ENCODE results near the gene TEX264. TPM values are rescaled to one million over a fixed set of nuclear protein-coding genes. Genes with fewer than 3 reads are reported as not detected.
A peak's percentile ranks its signal among the peaks of the same experiment; 100 is the strongest.

The TEX264 gene
- total RNA-seq, 1 donor from 2014 or later = 71.1 TPM

DNA sequence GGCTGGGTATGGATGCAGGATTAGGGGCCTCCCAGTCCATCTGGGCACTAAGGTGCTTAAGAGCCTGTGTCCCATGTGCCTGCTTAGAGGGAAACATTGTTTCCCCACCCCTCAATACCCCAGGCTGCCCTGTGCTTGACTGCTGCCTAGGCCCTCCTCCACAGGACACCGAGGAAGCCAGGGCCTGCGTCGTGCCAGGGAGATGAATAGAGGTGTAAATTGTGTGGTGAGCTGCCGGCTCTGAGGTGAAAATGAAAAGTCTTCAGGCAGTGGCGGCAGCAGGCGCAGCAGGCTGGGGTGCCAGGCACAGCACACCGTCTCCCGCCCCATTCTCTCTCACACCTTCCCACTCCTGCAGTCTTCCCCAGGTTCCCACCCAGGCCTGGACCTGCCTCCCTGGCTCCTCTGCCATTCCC is 21.9 kb downstream of the TEX264 start:
- DNase-seq (ENCODE audit: low read depth) = no peak

DNA sequence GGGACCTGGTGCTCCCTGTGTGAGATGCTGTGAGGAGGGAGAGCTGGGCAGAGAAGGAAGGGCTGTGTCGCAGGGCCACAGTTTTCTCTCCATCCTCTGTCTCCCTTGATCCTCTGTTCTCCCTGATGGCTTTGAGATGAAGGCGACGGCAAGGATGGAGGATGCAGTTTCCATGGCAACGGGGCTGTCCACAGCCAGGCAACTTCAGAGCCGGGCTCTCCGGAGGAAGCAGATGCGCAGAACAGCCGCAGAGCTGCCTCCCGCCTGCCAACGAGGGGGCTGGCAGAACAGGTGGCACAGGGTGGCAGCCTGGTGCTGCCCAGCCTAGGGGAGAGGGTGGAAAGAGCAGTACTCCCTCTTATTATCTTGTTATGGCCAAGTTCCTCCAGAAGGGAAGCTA is 25.9 kb downstream of the TEX264 start:
- DNase-seq (ENCODE audit: low read depth) = no peak

DNA sequence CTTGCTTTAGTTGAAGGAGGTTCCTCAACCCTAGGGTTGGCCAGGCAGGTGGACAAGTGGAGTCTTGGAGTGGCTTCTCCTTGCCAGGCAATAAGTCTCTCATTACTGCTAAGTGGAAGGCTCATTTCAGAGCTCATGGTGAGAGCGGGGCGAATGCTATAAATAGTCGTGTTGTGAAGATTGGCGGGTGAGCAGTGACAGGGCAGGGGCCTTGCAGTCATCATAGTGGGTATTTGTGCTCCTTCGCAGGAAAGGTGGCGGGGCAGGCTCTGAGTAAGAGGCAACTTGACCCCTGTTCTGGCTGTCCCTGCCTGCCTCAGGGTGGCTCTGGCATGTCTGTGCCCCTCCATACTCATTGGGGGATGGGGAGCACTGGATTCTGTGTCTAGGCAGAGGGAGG is 27.2 kb downstream of the TEX264 start:
- no peak for DNase-seq (ENCODE audit: low read depth)

DNA sequence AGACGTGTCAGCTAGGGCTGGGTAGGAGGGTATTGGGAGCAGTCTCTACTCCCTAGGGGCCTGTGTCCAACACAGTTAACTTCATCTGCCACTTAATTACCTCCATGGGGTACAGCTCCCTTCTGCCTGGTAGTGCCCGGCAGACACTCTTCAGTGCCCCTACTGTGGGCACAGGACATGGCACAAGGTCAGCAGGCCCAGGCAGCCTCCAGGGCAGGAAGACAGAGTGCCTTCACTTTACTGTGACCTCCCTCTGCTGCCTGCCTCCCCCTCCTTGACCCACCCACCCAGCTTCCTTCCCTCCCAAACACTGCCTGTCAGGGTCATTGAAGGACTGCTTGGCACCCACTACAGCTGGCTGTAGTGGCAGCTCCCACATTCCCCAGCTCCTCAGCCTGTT is 29.4 kb downstream of the TEX264 start:
- DNase-seq (ENCODE audit: low read depth) = no peak

DNA sequence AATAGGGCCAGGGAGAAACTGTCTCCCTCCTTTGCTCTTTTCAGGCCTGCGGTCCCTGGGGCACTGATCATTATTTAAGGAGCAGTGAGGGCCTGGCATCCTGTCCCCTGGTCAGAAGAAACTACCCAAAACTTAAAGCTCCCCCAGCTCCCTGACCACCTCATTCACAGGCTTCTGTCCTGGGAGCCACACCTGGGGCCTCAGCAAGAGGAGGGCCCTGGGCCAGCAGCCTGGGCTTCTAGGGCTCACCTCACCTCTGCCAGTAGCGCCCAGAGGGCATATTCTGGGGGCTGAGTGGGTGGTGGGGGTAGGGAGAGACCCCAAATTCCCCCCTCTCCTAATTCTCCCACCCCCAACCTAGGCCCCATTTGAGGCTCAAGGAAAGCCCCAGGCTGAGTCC is 31.1 kb downstream of the TEX264 start:
- no peak for DNase-seq (ENCODE audit: low read depth)

DNA sequence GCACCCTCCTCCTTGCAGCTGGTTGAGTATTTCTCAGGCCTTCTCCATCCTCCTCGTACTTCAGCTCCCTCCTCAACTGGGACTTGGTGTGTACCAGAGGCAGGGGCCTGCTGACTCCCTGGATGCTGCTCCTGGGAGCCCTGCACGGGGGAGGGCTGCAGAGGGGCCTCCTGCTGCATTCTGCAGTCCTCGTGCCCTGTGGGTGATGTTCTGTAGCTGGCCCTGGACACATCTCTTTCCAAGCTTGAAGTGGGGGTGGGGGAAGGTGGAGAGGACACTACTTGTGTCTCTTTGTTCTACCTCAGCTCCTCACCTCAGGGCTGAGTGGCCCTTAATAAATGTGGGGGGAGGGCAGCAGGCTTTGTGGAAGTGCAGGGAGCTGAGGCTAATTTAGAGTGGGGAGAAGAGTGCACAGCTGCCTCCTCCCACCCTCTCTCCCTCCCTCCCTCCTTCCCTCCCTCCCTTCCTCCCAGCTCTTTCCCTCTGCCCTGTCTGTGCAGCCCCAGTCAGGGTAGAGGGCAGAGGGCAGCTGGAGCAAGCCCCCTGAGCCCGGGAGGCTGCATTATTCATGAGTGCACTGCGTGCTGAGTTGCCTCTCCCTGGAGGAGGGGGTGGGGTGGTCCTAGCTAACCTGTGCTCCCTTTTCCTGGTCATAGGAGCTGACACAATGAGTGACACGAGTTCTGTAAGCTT is 32.2 kb downstream of the TEX264 start:
- DNase-seq (ENCODE audit: low read depth) = no peak

DNA sequence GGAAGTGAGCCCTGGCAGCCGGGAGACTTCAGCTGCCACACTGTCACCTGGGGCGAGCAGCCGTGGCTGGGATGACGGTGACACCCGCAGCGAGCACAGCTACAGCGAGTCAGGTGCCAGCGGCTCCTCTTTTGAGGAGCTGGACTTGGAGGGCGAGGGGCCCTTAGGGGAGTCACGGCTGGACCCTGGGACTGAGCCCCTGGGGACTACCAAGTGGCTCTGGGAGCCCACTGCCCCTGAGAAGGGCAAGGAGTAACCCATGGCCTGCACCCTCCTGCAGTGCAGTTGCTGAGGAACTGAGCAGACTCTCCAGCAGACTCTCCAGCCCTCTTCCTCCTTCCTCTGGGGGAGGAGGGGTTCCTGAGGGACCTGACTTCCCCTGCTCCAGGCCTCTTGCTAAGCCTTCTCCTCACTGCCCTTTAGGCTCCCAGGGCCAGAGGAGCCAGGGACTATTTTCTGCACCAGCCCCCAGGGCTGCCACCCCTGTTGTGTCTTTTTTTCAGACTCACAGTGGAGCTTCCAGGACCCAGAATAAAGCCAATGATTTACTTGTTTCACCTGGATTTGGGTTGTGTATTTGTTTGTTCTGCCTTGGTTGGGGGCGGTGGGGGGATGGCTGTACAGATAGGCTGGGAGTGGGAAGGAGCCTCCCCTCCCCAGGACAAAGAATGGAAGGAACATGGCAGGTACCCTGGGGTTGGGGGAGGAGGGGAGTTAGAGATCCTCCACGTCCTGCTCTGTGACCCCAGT is 32.9 kb downstream of the TEX264 start:
- DNase-seq (ENCODE audit: low read depth) = no peak

DNA sequence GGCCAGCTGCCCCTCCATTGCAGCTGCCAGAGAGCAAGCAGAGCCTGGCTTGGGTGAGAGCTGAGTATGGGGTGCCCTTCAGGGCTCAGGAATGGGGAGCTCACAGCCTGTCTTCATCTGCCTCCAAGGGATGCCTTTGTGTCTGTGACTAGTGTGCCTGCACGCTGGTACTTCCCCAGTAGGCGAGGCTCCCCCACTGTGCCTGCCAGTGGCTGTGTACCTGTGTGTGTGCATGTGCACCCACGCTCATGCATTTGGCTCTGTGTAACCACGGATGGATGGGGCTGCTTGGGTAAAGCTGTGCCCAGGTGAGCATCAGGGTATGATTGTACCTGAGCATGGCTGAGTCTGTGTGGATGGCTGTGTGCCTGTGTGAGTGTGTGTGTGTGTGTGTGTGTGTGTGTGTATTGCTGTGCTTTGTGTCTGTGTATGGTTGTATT is 33.5 kb downstream of the TEX264 start:
- no peak for DNase-seq (ENCODE audit: low read depth)

DNA sequence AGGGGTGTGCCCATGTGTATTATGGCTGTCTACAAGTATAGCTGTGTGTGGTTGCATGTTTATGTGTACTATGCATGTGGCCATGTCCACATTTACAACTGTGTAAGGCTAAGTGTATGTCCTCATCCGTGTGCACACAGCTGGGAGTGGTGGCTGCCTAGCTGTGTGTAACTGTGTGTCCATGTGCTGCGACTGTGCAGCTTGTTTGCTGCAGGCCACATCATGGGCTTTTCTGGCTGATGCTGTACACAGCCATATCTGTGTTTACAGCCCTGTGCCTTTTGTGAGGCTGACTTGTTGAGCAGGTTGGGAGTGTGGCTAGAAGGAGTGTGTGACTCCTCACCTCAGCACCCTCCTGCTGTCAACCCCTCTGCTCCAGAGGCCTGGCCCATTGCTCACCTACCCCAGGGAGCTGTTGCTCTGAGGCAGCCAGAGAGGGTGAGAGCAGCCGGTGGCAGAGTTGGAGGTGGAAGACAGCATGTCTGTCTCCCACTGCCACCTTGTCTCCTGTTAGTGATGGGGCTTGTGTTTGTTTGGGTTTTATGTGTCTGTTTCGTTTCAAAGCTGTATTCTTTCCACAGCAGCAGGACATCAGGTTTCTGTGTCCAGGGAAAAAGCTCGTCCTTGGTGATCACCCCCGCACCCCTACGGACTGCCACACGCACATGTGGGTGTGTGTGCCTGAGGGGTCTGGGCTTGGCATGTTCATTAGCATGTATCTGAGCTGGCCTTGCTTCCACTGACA is 34.4 kb downstream of the TEX264 start:
- no peak for DNase-seq (ENCODE audit: low read depth)

DNA sequence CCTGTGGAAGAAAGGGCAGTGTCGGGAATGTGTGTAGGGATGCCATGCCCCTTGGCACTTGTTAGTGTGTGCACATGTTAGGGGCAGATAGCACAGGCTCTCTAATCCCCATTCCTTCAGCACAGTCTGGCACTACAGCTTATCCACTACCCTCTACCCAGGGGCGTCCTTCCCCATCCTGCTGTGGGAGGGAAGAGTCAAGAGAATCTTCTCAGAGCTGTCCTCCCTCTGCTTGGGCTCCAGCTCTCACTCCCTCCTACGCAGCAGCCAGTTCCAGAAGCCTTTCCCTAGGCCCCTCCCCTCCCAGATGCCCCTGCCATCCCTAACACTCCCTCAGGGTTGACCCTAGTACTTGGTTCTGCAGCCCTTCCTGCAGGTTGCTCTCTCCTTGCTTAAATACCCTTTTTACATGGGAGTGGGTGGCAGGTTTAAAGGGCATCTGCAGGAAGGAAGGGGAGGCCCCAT is 35.0 kb downstream of the TEX264 start:
- DNase-seq (ENCODE audit: low read depth) = no peak

DNA sequence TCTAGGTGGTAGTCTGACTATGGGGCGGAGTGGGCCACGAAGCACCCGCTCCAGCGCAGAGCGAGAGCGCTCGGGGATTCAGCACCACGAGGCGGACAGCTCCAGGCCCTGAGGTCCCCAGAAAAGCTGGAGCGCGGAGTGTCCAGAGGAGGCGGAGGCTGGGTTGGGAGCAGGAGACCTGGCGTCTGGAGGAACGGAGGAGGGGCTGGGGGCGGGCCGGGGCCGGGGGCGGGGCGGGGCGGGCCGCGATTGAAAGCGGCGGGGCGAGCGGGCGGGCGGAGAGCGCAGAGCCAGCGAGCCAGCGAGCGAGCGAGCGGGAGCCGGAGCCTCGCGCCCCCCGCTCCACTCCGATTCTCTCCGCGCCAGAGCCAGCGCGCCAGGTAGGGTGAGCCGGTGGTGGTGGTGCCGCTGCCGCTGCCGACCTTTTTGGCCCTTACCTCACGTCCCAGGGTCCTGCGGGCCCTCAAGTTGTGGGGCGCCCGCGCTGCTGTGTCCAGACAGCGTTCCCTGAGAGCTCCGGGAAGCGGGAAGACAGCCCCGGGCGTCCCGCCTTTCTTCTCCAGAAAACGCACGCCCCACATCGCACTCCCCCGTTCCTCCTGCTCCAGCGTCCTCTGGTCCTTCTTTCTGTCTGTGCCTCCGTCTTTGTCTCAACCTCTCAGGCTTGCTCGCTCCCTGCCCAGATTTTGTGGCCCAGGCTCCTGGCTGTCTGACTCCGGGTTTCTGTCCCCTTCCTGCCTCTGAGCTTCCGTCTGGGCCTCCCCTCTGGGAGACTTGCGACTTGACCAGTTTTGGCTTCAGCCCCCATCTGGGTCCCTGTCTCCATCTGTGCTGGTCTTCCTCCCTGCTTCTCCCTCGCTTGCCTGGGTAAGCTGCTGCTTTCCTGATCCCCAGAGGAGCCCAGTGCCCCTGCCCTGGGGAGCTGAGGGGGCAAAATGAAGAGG is 36.0 kb downstream of the TEX264 start, which contains the start of gene GRM2:
Gene GRM2, plus strand, starts transcription at position 281 of the 944 bp plus-strand sequence. CDS start 1,916 bp downstream, outside the sequence.
- DNase-seq (ENCODE audit: low read depth) = peak; percentile 60

DNA sequence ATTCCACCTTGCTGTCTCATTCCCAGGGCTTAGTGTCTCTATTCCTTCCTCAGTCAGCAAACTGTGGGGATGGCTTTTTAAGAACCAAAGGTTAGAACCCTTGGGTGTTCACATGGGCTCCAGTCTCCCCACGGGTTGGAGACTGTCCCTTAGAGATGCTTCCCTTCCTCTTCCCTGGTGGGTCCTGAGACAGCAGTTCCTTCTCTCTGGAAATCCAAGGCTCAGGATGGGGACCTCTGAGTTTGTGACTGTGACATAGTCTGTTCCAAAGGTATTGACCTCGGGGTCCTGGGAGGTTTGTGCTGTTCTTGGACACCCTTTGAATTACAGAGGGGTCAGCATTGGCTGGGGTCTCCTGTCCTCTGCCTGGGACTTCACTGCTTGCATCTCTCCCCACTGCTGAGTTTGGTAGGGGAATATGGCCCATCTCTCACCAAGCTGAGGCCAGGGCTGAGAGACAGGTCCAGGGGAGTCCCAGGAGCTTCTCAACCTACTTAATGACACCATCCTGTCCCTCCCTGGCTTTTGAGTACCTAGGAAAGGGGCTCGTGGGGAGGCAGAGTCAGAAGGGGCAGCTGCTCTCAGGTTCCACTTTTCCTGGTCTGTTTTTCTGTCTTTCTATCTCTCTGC is 37.3 kb downstream of the TEX264 start:
- no peak for DNase-seq (ENCODE audit: low read depth)

DNA sequence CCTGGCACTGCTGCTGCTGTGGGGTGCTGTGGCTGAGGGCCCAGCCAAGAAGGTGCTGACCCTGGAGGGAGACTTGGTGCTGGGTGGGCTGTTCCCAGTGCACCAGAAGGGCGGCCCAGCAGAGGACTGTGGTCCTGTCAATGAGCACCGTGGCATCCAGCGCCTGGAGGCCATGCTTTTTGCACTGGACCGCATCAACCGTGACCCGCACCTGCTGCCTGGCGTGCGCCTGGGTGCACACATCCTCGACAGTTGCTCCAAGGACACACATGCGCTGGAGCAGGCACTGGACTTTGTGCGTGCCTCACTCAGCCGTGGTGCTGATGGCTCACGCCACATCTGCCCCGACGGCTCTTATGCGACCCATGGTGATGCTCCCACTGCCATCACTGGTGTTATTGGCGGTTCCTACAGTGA is 38.0 kb downstream of the TEX264 start:
- DNase-seq (ENCODE audit: low read depth) = no peak

DNA sequence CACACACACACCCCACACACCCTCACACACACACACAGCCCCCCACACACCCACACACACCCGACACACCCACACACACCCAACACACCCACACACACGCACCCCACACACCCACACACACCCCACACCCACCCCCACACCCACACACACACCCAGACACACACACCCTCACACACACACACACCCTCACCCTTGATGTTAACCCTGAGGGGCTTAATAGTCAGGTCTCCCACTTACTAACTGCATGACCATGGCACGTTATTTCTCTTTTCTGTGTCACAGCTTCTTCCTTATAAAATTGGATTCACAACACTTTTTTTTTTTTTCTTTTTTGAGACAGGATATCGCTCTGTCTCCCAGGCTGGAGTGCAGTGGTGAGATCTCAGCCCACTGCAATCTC is 38.6 kb downstream of the TEX264 start:
- DNase-seq (ENCODE audit: low read depth) = no peak

DNA sequence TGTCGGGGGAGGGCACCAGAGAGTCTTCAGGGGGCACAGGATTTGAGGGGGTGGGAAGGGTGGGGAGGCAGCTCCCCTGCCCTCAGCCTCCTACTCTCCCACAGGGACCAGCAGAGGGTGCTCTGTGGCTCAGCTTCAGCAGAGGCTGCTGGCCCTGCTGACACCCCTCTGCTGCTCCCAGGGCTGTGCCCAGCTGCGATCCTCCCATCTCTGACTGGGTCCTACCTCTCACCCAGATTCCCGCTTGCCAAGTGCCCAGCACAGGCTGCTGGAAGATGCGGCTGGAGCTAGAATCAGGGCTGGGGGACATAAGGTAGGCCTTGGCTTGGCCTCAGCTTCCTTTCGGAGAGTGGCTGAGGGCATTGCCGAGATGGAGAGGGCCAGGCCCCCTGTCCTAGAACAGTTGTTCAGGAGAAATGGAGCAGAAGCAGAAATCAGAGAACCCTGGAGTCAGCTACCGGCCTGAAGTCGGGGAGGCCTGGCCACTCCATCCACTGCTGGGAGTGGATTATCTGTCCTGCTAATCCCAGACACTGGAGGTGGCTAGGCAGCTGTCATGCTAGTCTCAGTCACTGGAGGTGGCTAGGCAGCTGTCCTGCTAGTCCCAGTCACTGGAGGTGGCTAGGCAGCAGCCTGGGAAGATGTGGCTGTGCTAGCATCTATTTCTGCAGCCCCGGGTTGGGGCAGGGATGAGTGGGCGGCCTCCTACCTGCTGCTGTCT is 39.7 kb downstream of the TEX264 start:
- no peak for DNase-seq (ENCODE audit: low read depth)

DNA sequence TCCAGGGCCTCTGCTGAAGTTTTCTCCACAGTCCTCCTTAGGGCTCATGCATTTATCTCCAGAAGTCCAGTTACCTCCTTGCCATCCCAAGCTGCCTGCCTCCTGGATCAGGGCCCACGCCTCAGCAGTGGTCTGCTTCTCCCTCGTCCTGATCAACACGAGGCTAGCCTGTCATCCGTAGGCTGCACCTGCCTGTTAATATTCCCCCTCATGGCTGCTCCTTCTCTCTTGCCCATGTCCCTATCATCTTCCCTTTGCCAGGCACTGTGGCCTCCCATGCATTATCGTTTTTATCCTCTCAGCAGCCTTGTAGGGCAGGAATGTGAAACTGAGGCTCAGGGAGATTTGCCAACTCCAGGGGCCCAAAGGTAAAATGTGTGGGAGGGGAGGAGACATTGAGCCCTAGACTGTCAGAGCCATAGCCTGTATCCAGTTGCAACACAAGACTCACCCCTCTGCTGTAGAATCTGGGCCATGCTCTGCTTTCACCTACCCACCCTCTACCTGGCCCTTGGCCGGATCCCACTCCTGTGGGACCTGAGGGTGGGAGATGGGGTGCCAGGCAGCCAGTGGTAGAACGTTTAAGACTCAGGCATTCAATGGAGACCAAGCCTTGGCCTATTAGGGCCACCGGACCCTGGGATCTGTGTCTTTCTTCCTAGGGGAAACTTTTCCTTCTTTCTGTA is 40.4 kb downstream of the TEX264 start:
- no peak for DNase-seq (ENCODE audit: low read depth)

DNA sequence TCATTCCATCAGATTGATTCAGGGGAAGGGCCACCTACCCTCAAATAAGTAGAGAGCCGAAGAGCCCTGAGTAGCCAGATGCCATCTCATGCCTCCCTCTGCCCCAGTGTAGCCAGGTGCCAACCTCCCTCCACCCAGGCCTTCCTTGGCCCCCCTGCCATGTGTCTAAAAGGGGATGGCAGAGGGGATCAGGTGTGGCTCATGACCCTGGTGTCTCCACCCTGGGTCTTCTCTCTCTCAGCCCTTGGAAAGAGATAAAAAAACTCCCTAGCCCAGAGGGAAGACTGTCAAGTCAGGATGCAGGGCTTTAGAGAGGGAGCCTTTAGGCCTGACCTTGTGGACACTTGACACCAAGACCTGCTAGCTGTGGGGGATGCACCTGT is 41.0 kb downstream of the TEX264 start:
- DNase-seq (ENCODE audit: low read depth) = no peak

DNA sequence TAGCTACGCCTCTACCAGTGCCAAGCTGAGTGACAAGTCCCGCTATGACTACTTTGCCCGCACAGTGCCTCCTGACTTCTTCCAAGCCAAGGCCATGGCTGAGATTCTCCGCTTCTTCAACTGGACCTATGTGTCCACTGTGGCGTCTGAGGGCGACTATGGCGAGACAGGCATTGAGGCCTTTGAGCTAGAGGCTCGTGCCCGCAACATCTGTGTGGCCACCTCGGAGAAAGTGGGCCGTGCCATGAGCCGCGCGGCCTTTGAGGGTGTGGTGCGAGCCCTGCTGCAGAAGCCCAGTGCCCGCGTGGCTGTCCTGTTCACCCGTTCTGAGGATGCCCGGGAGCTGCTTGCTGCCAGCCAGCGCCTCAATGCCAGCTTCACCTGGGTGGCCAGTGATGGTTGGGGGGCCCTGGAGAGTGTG is 41.5 kb downstream of the TEX264 start:
- no peak for DNase-seq (ENCODE audit: low read depth)

DNA sequence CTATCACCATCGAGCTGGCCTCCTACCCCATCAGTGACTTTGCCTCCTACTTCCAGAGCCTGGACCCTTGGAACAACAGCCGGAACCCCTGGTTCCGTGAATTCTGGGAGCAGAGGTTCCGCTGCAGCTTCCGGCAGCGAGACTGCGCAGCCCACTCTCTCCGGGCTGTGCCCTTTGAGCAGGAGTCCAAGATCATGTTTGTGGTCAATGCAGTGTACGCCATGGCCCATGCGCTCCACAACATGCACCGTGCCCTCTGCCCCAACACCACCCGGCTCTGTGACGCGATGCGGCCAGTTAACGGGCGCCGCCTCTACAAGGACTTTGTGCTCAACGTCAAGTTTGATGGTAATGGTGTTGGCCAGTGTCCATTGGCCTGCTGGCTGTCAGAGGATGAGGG is 41.9 kb downstream of the TEX264 start:
- DNase-seq (ENCODE audit: low read depth) = no peak
